H1 (cell line): Measurements from ENCODE around the gene TFE3. TPM values are rescaled to one million over a fixed set of nuclear protein-coding genes. Genes with fewer than 3 reads are reported as not detected.

Experiments
- CTCF ChIA-PET: fragments of 300-600 bp; sonication (Branson Sonifier 250); formaldehyde crosslinking; loops from one replicate; lab custom pipeline; 2021; ENCODE audit not compliant: partially characterized antibody; lab: Charles Lee
- POLR2A ChIA-PET: fragments of 300-600 bp; sonication (Branson Sonifier 250); formaldehyde crosslinking; loops from one replicate; lab custom pipeline; 2021; ENCODE audit warnings: inconsistent platforms; ENCODE audit not compliant: partially characterized antibody; lab: Charles Lee
- DNase-seq, 2 experiments: peaks; one replicate each; pipeline versions ENCODE4 v3.0.0 to v3.0.0-alpha.2; 2010 to 2022; ENCODE audit warnings: low spot score in 2 of 2, low read depth in 1 of 2, mixed read lengths in 1 of 2
- FAIRE-seq: peaks from 2 replicates; lab custom pipeline; 2011; peaks lifted over from hg19 to GRCh38; lab: Jason Lieb, UNC
- H2AFZ ChIP-seq: 2 replicates; pipeline ENCODE4 v1.8.1; 2012; ENCODE audit warnings: low read length, inconsistent platforms
- H2AK5ac ChIP-seq: 2 replicates; pipeline ENCODE4 v1.6.1; 2013; ENCODE audit warnings: low read depth, low read length
- H2BK120ac ChIP-seq: replicated peaks from 2 replicates; pipeline ENCODE3; 2013; ENCODE audit warnings: low read depth, low read length, inconsistent platforms
- H2BK12ac ChIP-seq: 2 replicates; pipeline ENCODE4 v1.6.1; 2013; ENCODE audit warnings: low read depth, low read length
- H2BK15ac ChIP-seq: 2 replicates; pipeline ENCODE4 v1.6.1; 2013; ENCODE audit warnings: low read length
- H2BK20ac ChIP-seq: 2 replicates; pipeline ENCODE4 v1.6.1; 2013; ENCODE audit warnings: low read length
- H2BK5ac ChIP-seq: 2 replicates; pipeline ENCODE4 v1.6.1; 2013; ENCODE audit warnings: low read depth, low read length
- H3K14ac ChIP-seq: 2 replicates; pipeline ENCODE4 v1.6.1; 2013; ENCODE audit warnings: inconsistent platforms; ENCODE audit not compliant: insufficient read length
- H3K18ac ChIP-seq: 2 replicates; pipeline ENCODE4 v1.6.1; 2013; ENCODE audit warnings: low read length; ENCODE audit errors: extremely low read depth
- H3K23ac ChIP-seq: 2 replicates; pipeline ENCODE4 v1.6.1; 2013; ENCODE audit warnings: inconsistent platforms; ENCODE audit not compliant: insufficient read length
- H3K23me2 ChIP-seq: 2 replicates; pipeline ENCODE4 v1.6.1; 2013; ENCODE audit warnings: low read depth, low read length
- H3K27ac ChIP-seq: 2 replicates; pipeline ENCODE4 v1.6.1; 2011; ENCODE audit warnings: low read depth, low read length, inconsistent platforms
- H3K27me3 ChIP-seq, 4 experiments: replicated peaks in 1 of 4; 1 replicate in 1 of 4; 2 replicates in 3 of 4; pipeline versions ENCODE4 v1.6.1 to v1.8.1; 2011 to 2013; ENCODE audit warnings: low read length in 3 of 4, mild to moderate bottlenecking in 3 of 4, inconsistent platforms in 2 of 4, mixed read lengths in 2 of 4, moderate library complexity in 1 of 4; ENCODE audit not compliant: control insufficient read depth in 3 of 4, insufficient read depth in 3 of 4; ENCODE audit errors: extremely low read depth in 1 of 4
- H3K36me3 ChIP-seq, 4 experiments: 2 replicates each; pipeline versions ENCODE4 v1.6.1 to v1.8.1; 2011 to 2013; ENCODE audit warnings: mild to moderate bottlenecking in 4 of 4, low read length in 3 of 4, moderate library complexity in 2 of 4, control low read depth in 1 of 4, inconsistent platforms in 1 of 4; ENCODE audit not compliant: insufficient read depth in 4 of 4, control insufficient read depth in 2 of 4
- H3K4ac ChIP-seq: replicated peaks from 2 replicates; pipeline ENCODE3; 2013; ENCODE audit warnings: low read length, low read depth, mixed read lengths, inconsistent platforms; ENCODE audit not compliant: insufficient read length
- H3K4me1 ChIP-seq, 4 experiments: replicated peaks in 1 of 4; 1 replicate in 1 of 4; 2 replicates in 3 of 4; pipeline versions ENCODE4 v1.6.1 to v1.8.1; 2011 to 2013; ENCODE audit warnings: low read length in 3 of 4, inconsistent platforms in 2 of 4, mixed read lengths in 1 of 4; ENCODE audit not compliant: insufficient read depth in 4 of 4, control insufficient read depth in 3 of 4
- H3K4me2 ChIP-seq, 2 experiments: 2 replicates each; pipeline versions ENCODE4 v1.6.1 to v1.8.1; 2011 to 2013; ENCODE audit warnings: low read depth in 2 of 2, low read length in 2 of 2, control low read depth in 1 of 2, inconsistent platforms in 1 of 2, mild to moderate bottlenecking in 1 of 2; ENCODE audit not compliant: insufficient read depth in 1 of 2
- H3K4me3 ChIP-seq, 4 experiments: fragments of 200-600, 300-600 bp in 1 of 4; sonication (generic), shearing (Covaris generic), sonication (Bioruptor Twin) in 1 of 4; 2 replicates each; pipeline versions ENCODE4 v1.5.1 to v1.8.1; 2011 to 2016; ENCODE audit warnings: low read length in 4 of 4, low read depth in 3 of 4, control low read depth in 2 of 4, inconsistent platforms in 2 of 4, mild to moderate bottlenecking in 2 of 4, mixed read lengths in 1 of 4, moderate library complexity in 1 of 4; ENCODE audit not compliant: insufficient read depth in 2 of 4; ENCODE audit errors: extremely low read depth in 1 of 4
- H3K56ac ChIP-seq: replicated peaks from 2 replicates; pipeline ENCODE3; 2013; ENCODE audit warnings: low read depth, mild to moderate bottlenecking, mixed read lengths, low read length, inconsistent platforms; ENCODE audit not compliant: insufficient read length
- H3K79me1 ChIP-seq: 2 replicates; pipeline ENCODE4 v1.6.1; 2013; ENCODE audit warnings: low read depth, low read length, control low read depth
- H3K79me2 ChIP-seq, 2 experiments: 2 replicates each; pipeline versions ENCODE4 v1.6.1 to v1.8.1; 2012 to 2013; ENCODE audit warnings: low read length in 2 of 2, mild to moderate bottlenecking in 2 of 2, inconsistent platforms in 1 of 2; ENCODE audit not compliant: insufficient read depth in 2 of 2, control insufficient read depth in 1 of 2
- H3K9ac ChIP-seq, 4 experiments: replicated peaks in 1 of 4; 1 replicate in 1 of 4; 2 replicates in 3 of 4; pipeline versions ENCODE4 v1.6.1 to v1.8.1; 2011 to 2013; ENCODE audit warnings: low read depth in 3 of 4, low read length in 3 of 4, control low read depth in 2 of 4, mild to moderate bottlenecking in 2 of 4, moderate library complexity in 2 of 4, inconsistent platforms in 1 of 4; ENCODE audit errors: extremely low read depth in 1 of 4
- H3K9me3 ChIP-seq, 2 experiments: 2 replicates each; pipeline versions ENCODE4 v1.6.1 to v1.8.1; 2012 to 2013; ENCODE audit warnings: mild to moderate bottlenecking in 2 of 2, moderate library complexity in 2 of 2, control low read depth in 1 of 2, inconsistent platforms in 1 of 2, low read depth in 1 of 2, low read length in 1 of 2, mixed read lengths in 1 of 2; ENCODE audit not compliant: insufficient read depth in 2 of 2
- H4K20me1 ChIP-seq, 2 experiments: replicated peaks in 1 of 2; 2 replicates each; pipeline versions ENCODE3 to v1.8.1; 2011 to 2013; ENCODE audit warnings: inconsistent platforms in 2 of 2, low read length in 2 of 2, mild to moderate bottlenecking in 1 of 2; ENCODE audit not compliant: insufficient read depth in 2 of 2, control insufficient read depth in 1 of 2
- H4K5ac ChIP-seq: 2 replicates; pipeline ENCODE4 v1.6.1; 2013; ENCODE audit warnings: low read length, low read depth, mixed read lengths, inconsistent platforms; ENCODE audit not compliant: insufficient read length
- H4K8ac ChIP-seq: 2 replicates; pipeline ENCODE4 v1.8.0; 2013; ENCODE audit warnings: mild to moderate bottlenecking, moderate library complexity, low read length, inconsistent platforms; ENCODE audit not compliant: insufficient read depth; ENCODE audit errors: extremely low read depth
- H4K91ac ChIP-seq: replicated peaks from 2 replicates; pipeline ENCODE3; 2013; ENCODE audit warnings: low read length, mixed read lengths, inconsistent platforms; ENCODE audit not compliant: insufficient read length
- ATF2 ChIP-seq: IDR thresholded peaks from 2 replicates; pipeline ENCODE4 v1.6.1; 2012; ENCODE audit warnings: low read length, inconsistent platforms
- ATF3 ChIP-seq: IDR thresholded peaks from 2 replicates; pipeline ENCODE4 v1.6.1; 2011; ENCODE audit warnings: low read depth, mild to moderate bottlenecking, low read length; ENCODE audit not compliant: insufficient read depth
- BCL11A ChIP-seq, 2 experiments: IDR thresholded peaks; one replicate each; pipeline ENCODE4 v1.6.1; 2011; ENCODE audit warnings: low read depth in 2 of 2, low read length in 2 of 2, mild to moderate bottlenecking in 2 of 2
- CTCF ChIP-seq, 3 experiments: IDR thresholded peaks; 1 replicate in 2 of 3; 2 replicates in 1 of 3; pipeline versions ENCODE4 v1.5.1 to v1.6.1; 2011; ENCODE audit warnings: low read length in 3 of 3, mild to moderate bottlenecking in 3 of 3, inconsistent platforms in 2 of 3, low read depth in 1 of 3, moderate library complexity in 1 of 3; ENCODE audit not compliant: insufficient read depth in 1 of 3; ENCODE audit errors: control extremely low read depth in 1 of 3
- SAP30 ChIP-seq: fragments of 300-600 bp; sonication (generic); IDR thresholded peaks from 2 replicates; pipeline ENCODE4 v1.7.1; 2012; ENCODE audit warnings: low read length, moderate library complexity, mild to moderate bottlenecking, inconsistent platforms; ENCODE audit not compliant: insufficient read depth, insufficient replicate concordance
- TEAD4 ChIP-seq: IDR thresholded peaks from 2 replicates; pipeline ENCODE4 v1.6.1; 2012; ENCODE audit warnings: low read depth, low read length, inconsistent platforms, mixed read lengths
- WGBS, 2 experiments: shearing (Covaris generic) in 1 of 2; methylation state at CpG; one replicate each; pipeline versions ENCODE4 v1.1.6 to v1.1.7; 2013 to 2015; ENCODE audit warnings: low lambda C conversion rate in 2 of 2, mixed read lengths in 2 of 2, inconsistent platforms in 1 of 2, low coverage in 1 of 2, missing lambda C conversion rate in 1 of 2; ENCODE audit not compliant: insufficient replicate concordance in 2 of 2, insufficient coverage in 1 of 2, insufficient read length in 1 of 2; ENCODE audit errors: extremely low coverage in 1 of 2, missing lambda C conversion rate in 1 of 2; 5-methylcytosine and 5-hydroxymethylcytosine counted together
- polyA plus RNA-seq, 7 experiments: library from polyadenylated mRNA; depleted of rRNA in 3 of 7; stranded (reverse) in 5 of 7; unstranded in 2 of 7; fragments of >200 nt in 5 of 7; fragments of 200-250 nt in 2 of 7; gene quantifications; 1 replicate in 5 of 7; 2 replicates in 1 of 7; 4 replicates in 1 of 7; pipeline versions ENCODE4 v1.2.1 to v1.2.3, GENCODE V29; 2011 to 2013; ENCODE audit warnings: missing spikeins in 2 of 7, mixed read lengths in 2 of 7
- total RNA-seq: library from RNA; stranded (reverse); fragmentation: NEBNext Ultra II Directional; extraction: Animal tissue kit (Norgen Biotek cat#: 25700); gene quantifications from 2 replicates; pipeline ENCODE4 v1.2.1, GENCODE V29; 2021

TFE3 gene
- total and polyA plus RNA-seq, 2 of the 8 experiments (the other 6 are each of a cell fraction or from before 2014, with no cell fraction given) = 33.7 to 52.9 TPM

- no peak overlapping the region for H4K8ac ChIP-seq
- H3K18ac ChIP-seq = no peak overlapping the region
- no peaks in the 10 kb centered on the region; a peak in 1 of 4 replicates for H3K79me2 ChIP-seq
- no peak overlapping the region for H3K4me2 ChIP-seq
- no peak overlapping the region for H4K5ac ChIP-seq
- H3K23ac ChIP-seq = no peak overlapping the region
- no peak overlapping the region for H2BK20ac ChIP-seq
- no peak overlapping the region for H2BK5ac ChIP-seq
- H2BK15ac ChIP-seq = no peak overlapping the region
- FAIRE-seq (no peak), DNase-seq (no peak)
- H3K4ac ChIP-seq = no peak overlapping the region
- no peaks in the 10 kb centered on the region for H3K27me3 ChIP-seq
- H3K4me3 ChIP-seq = no peak overlapping the region
- no peaks in the 10 kb centered on the region for H3K9me3 ChIP-seq
- H3K27ac ChIP-seq = no peak overlapping the region
- ChIA-PET POLR2A (interaction anchor here (0.7 to 1.5 kb wide), 2 partner anchors 9 to 18 kb away, joined by 3 to 6 read pairs; partner anchors contain the start of gene WDR45), CTCF (interaction anchor here (0.8 to 1.4 kb wide), 2 partner anchors 33 to 90 kb away, joined by 3 read pairs; partner anchors contain the start of gene KCND1)
- H2BK12ac ChIP-seq = no peak overlapping the region
- no peak overlapping the region for H2BK120ac ChIP-seq
- WGBS, 2 experiments = 90% methylated on average over 5 of the region's 7 CpGs; no CpG with 5 or more reads in 1 of the 2 experiments
- no peak overlapping the region for H3K56ac ChIP-seq
- H2AK5ac ChIP-seq = no peak overlapping the region
- no peaks in the 10 kb centered on the region for H3K23me2 ChIP-seq
- H4K91ac ChIP-seq = no peak overlapping the region
- no peak overlapping the region for H3K14ac ChIP-seq
- H4K20me1 ChIP-seq = peaks cover 0 to 1% of the 10 kb centered on the region in 2 experiments
- no peaks in the 10 kb centered on the region for H3K79me1 ChIP-seq
- no peak overlapping the region for H3K9ac ChIP-seq
- peaks cover 0 to 12% (median 3%) of the 10 kb centered on the region in 4 experiments; a peak in 2 of 8 replicates for H3K36me3 ChIP-seq
- H2AFZ ChIP-seq = no peak overlapping the region
- H3K4me1 ChIP-seq = peaks cover 0 to 4% (median 0%) of the 10 kb centered on the region in 4 experiments; a peak in 3 of 7 replicates
- TF ChIP-seq ATF3 = no peak
- no peak for TF ChIP-seq ATF2
- TF ChIP-seq SAP30 = no peak
- TF ChIP-seq BCL11A (IDR thresholded peaks at IDR 0.05; ENCODE audit: low read depth in 2 of 2, low read length in 2 of 2) = no peak
- no peak for TF ChIP-seq CTCF (IDR thresholded peaks at IDR 0.05; ENCODE audit: control extremely low read depth in 1 of 3, insufficient read depth in 1 of 3, low read depth in 1 of 3, low read length in 3 of 3)
- no peak for TF ChIP-seq TEAD4
Observed at GRCh38 chrX:49061490-49061889, 18.3 kb upstream of the TFE3 start.
